ENCODE data around the gene SETD1B. TPM values are rescaled to one million over a fixed set of nuclear protein-coding genes. Genes with fewer than 3 reads are reported as not detected.
A peak's percentile ranks its signal among the peaks of the same experiment; 100 is the strongest.

The SETD1B gene
- total RNA-seq, 1 donor from 2014 or later = 20.7 TPM

GRCh38 chr12:121807642-121808347 is 4.0 kb downstream of the SETD1B start:
- DNase-seq (ENCODE audit: low spot score) = no peak

GRCh38 chr12:121808623-121809022 is 4.8 kb downstream of the SETD1B start:
- DNase-seq (ENCODE audit: low spot score) = no peak

- no peak for DNase-seq (ENCODE audit: low spot score)
Measured at GRCh38 chr12:121809712-121810116, 5.9 kb downstream of the SETD1B start.

GRCh38 chr12:121810234-121810817 is 6.5 kb downstream of the SETD1B start:
- DNase-seq (ENCODE audit: low spot score) = no peak

- DNase-seq (ENCODE audit: low spot score) = no peak
Measured at GRCh38 chr12:121810833-121811433, 7.1 kb downstream of the SETD1B start.

GRCh38 chr12:121811434-121812319 is 7.9 kb downstream of the SETD1B start:
- DNase-seq (ENCODE audit: low spot score) = peak; percentile 92

- DNase-seq (ENCODE audit: low spot score) = no peak
Measured at GRCh38 chr12:121812320-121812871, 8.6 kb downstream of the SETD1B start.

GRCh38 chr12:121812921-121813896 is 9.4 kb downstream of the SETD1B start:
- no peak for DNase-seq (ENCODE audit: low spot score)

GRCh38 chr12:121813951-121814350 is 10.1 kb downstream of the SETD1B start:
- DNase-seq (ENCODE audit: low spot score) = no peak

- DNase-seq (ENCODE audit: low spot score) = no peak
Measured at GRCh38 chr12:121814429-121815119, 10.8 kb downstream of the SETD1B start.

GRCh38 chr12:121815263-121815662 is 11.5 kb downstream of the SETD1B start:
- DNase-seq (ENCODE audit: low spot score) = no peak

GRCh38 chr12:121816925-121817647 is 13.3 kb downstream of the SETD1B start:
- DNase-seq (ENCODE audit: low spot score) = no peak

- no peak for DNase-seq (ENCODE audit: low spot score)
Measured at GRCh38 chr12:121817648-121818043, 13.8 kb downstream of the SETD1B start.

GRCh38 chr12:121819212-121819949 is 15.6 kb downstream of the SETD1B start:
- no peak for DNase-seq (ENCODE audit: low spot score)

- DNase-seq (ENCODE audit: low spot score) = no peak
Measured at GRCh38 chr12:121820056-121820455, 16.2 kb downstream of the SETD1B start.

- DNase-seq (ENCODE audit: low spot score) = no peak
Measured at GRCh38 chr12:121822393-121823100, 18.7 kb downstream of the SETD1B start.

- no peak for DNase-seq (ENCODE audit: low spot score)
Measured at GRCh38 chr12:121823101-121823726, 19.4 kb downstream of the SETD1B start.
